Activated naive CD4-positive, alpha-beta T cell treated with anti-CD3 and anti-CD28 coated beads, Interleukin-2, amount 10 ng/mL, durations not matched to agents 7 days and 5 days (primary cell): ENCODE data around the gene POM121L12.

ENCODE experiments used
- CTCF ChIA-PET: fragments of 350-600 bp; sonication (Branson Sonifier 250); formaldehyde crosslinking; loops from one replicate; lab custom pipeline; 2021; ENCODE audit warnings: antibody characterized with exemption; lab: Charles Lee
- DNase-seq: peaks from one replicate; pipeline ENCODE4 v3.0.0-alpha.2; 2020
- H3K27ac Mint-ChIP-seq: one replicate; pipeline ENCODE4 v1.8.0; 2021; ENCODE audit warnings: mild to moderate bottlenecking, moderate library complexity, mixed read lengths
- H3K27me3 Mint-ChIP-seq: one replicate; pipeline ENCODE4 v1.8.0; 2021; ENCODE audit warnings: mild to moderate bottlenecking, mixed read lengths
- H3K36me3 Mint-ChIP-seq: one replicate; pipeline ENCODE4 v1.8.0; 2021; ENCODE audit warnings: mixed read lengths
- H3K4me1 Mint-ChIP-seq: one replicate; pipeline ENCODE4 v1.8.0; 2021; ENCODE audit warnings: mixed read lengths
- H3K4me3 Mint-ChIP-seq: one replicate; pipeline ENCODE4 v1.8.0; 2021; ENCODE audit warnings: mild to moderate bottlenecking, moderate library complexity, mixed read lengths
- H3K9me3 Mint-ChIP-seq: one replicate; pipeline ENCODE4 v1.8.0; 2021; ENCODE audit warnings: mixed read lengths

Gene POM121L12

DNA sequence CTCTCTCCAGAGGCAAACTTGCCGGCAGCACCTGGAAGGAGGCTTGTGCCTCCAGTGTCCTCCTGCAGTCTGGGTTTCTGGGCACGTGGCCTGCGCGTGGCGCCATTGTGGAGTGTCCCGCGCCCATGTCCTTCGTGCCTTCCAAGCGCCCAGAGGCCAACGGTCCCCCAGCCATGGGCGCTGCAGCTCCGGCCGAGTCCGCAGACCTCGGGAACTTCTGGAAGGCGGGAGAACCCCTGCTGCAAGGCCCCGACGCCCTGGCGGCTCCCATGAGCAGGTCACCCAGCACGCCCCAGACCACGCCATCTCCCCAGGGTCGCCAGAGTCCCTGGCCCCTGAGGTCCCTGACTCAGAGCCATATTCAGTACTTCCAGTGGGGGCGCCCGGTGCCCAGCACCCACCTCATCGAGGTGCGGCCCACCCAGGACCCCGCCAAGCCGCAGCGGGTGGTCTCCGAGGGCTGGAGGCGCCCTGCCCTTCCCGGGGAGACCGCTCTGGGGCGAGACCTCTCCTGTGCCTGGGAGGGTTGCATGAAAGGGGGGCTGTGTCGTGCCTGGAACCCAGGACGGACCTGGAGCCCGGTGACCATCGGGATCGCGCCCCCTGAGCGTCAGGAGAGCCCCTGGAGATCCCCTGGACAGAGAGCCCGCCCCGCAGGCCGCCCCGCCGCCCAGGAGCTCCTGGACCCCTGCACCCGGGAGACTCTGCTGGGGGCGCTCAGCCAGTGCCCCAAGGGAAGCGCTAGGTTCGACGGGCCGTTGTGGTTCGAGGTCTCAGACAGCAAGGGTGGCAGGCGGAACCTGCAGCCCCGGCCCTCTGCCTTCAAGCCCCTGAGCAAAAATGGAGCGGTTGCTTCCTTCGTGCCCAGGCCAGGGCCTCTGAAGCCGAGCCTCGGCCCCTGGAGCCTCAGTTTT lies at the start of gene POM121L12:
POM121L12 (plus strand) TSS at position 135 of the 914 bp plus-strand sequence; CDS start at position 174, 39 bp downstream.
- H3K4me3 Mint-ChIP-seq: no peak within 1 kb of the TSS
- CTCF ChIA-PET: no interaction called here
- H3K9me3 Mint-ChIP-seq: peaks cover 21% of the 10 kb centered on the region
- H3K27me3 Mint-ChIP-seq: no peaks in the 10 kb centered on the region
- no peak for DNase-seq
- no peaks in the 10 kb centered on the region for H3K4me1 Mint-ChIP-seq
- no peak within 1 kb of the TSS for H3K27ac Mint-ChIP-seq
- H3K36me3 Mint-ChIP-seq: no peaks in the 10 kb centered on the region

DNA sequence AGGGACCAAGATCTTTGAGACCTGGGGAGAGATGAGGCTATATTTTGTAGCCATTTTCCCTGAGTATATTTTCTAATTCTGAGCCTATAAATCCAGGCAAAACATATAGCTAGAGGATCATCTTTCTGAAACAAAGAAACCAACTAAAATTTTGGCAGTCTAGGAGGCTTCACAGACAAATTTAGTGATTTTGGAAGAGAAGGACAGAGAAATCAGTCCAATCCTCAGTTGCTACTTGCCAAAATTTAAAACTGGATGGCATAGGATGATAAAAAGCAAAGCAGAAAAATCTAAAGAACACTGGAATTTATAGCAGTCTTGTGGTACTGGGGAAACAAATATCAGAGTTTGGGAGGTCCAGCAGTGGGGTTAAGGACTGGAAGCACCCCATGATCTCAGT lies 43.4 kb upstream of the POM121L12 start:
- Mint-ChIP-seq H3K27ac (no peak overlapping the region), H3K27me3 (no peaks in the 10 kb centered on the region), H3K4me3 (no peak overlapping the region), H3K9me3 (peaks cover 21% of the 10 kb centered on the region), H3K4me1 (no peaks in the 10 kb centered on the region), H3K36me3 (no peaks in the 10 kb centered on the region)
- CTCF ChIA-PET: no interaction called here
- no peak for DNase-seq

DNA sequence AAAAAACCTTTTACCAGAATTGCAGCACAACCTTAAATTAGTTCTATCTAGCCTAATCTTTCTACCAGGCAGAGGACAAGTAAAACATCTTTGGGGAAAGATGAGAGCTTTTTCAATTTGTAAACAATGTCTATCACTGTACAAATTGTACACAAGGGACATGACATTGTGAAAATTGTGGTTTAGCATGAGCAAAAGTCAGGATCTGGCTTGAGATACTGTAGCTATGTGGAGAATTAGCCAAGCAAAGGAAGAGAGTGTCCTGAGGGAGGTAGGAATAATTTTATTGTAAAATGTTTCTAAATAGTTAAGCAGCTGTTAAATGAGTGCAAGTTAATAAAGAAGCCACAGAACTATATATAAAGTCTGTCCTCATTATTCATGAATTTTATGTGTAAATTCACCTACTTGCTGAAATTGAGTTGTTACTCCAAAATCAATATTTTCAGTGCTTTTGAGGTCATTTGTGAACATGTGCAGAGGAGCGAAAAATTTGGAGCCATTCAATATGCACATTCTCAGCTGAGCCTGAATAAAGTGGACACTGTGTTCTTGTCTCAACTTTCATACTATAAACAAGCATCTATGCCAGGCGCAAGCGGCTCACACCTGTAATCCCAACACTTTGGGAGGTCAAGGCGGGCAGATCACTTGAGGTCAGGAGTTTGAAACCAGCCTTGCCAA lies 42.8 kb upstream of the POM121L12 start:
- H3K36me3 Mint-ChIP-seq: no peaks in the 10 kb centered on the region
- no peaks in the 10 kb centered on the region for H3K27me3 Mint-ChIP-seq

DNA sequence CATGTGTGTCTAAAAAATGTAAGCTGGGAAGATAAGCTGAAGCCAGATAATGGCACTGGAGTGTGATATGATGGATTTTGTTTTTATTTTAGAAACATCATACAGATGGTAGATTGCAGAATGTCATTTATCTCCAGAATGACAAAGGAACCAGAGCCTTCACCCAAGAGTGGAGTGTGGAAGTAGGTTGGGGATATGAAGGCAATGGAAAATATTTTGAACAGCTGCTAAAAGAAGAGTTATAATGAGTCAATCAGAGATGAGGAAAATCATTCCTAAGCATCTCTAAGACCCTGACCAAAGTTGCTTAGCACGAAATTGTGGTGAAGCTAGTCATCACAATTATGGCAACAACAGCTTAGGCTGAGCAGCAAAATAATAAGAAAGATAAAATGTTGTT lies 39.8 kb upstream of the POM121L12 start:
- Mint-ChIP-seq H3K27ac (no peak overlapping the region), H3K9me3 (peaks cover 17% of the 10 kb centered on the region), H3K4me3 (no peak overlapping the region), H3K4me1 (no peaks in the 10 kb centered on the region), H3K27me3 (no peaks in the 10 kb centered on the region), H3K36me3 (no peaks in the 10 kb centered on the region)
- CTCF ChIA-PET: interaction anchor here (0.6 kb wide), 1 partner anchor 1166 kb away, joined by 4 read pairs; no protein-coding TSS in a partner anchor
- no peak for DNase-seq

More for the DNA sequence above, 42.8 kb upstream of the POM121L12 start:
- H3K4me3 Mint-ChIP-seq: no peak overlapping the region
- peaks cover 20% of the 10 kb centered on the region for H3K9me3 Mint-ChIP-seq
- no peak for DNase-seq
- CTCF ChIA-PET: no interaction called here
- no peak overlapping the region for H3K27ac Mint-ChIP-seq
- H3K4me1 Mint-ChIP-seq: no peaks in the 10 kb centered on the region

DNA sequence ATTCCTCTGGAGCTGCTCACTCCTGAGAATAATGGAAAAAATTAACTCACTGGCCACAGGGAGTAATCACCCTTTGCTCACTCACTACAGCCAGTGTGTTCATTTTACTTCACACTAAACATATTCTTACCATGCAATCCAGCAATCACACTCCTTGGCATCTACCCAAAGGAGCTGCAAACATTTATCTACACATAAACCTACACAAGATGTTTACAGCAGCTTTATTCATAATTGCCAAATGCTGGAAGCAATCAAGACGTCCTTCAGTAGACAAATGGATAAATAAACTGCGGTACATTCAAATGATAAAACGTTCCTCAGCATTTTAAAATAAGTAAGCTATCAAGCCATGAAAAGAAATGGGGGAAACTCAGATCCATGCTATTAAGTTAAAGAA lies 34.2 kb upstream of the POM121L12 start:
- CTCF ChIA-PET: no interaction called here
- peaks cover 18% of the 10 kb centered on the region for H3K9me3 Mint-ChIP-seq
- no peak overlapping the region for H3K4me3 Mint-ChIP-seq
- DNase-seq: no peak
- H3K27me3 Mint-ChIP-seq: no peaks in the 10 kb centered on the region
- H3K4me1 Mint-ChIP-seq: no peaks in the 10 kb centered on the region
- no peak overlapping the region for H3K27ac Mint-ChIP-seq
- no peaks in the 10 kb centered on the region for H3K36me3 Mint-ChIP-seq

DNA sequence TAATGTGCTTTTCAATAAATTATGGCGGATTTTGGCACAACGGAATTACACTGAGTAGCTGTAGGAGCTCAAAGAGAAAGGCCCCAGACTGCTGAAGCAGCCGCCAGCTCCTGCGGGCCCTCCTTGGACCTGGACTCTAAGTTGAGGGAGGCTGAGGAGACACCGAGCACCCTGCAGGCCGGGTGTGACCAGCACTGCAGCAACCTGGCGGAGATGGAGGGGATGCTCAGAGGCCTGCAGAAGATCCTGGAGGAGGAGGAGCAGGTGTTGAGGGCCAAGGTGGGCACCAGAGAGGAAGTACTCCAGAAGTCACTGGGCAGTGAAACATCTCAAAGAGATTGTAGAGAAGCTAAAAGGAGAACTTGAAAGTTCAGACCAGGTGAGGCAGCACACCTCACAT lies 33.0 kb upstream of the POM121L12 start:
- no peak overlapping the region for H3K4me3 Mint-ChIP-seq
- H3K9me3 Mint-ChIP-seq: peaks cover 24% of the 10 kb centered on the region
- DNase-seq: no peak
- H3K4me1 Mint-ChIP-seq: no peaks in the 10 kb centered on the region
- no peaks in the 10 kb centered on the region for H3K27me3 Mint-ChIP-seq
- H3K36me3 Mint-ChIP-seq: no peaks in the 10 kb centered on the region
- H3K27ac Mint-ChIP-seq: no peak overlapping the region
- CTCF ChIA-PET: no interaction called here

DNA sequence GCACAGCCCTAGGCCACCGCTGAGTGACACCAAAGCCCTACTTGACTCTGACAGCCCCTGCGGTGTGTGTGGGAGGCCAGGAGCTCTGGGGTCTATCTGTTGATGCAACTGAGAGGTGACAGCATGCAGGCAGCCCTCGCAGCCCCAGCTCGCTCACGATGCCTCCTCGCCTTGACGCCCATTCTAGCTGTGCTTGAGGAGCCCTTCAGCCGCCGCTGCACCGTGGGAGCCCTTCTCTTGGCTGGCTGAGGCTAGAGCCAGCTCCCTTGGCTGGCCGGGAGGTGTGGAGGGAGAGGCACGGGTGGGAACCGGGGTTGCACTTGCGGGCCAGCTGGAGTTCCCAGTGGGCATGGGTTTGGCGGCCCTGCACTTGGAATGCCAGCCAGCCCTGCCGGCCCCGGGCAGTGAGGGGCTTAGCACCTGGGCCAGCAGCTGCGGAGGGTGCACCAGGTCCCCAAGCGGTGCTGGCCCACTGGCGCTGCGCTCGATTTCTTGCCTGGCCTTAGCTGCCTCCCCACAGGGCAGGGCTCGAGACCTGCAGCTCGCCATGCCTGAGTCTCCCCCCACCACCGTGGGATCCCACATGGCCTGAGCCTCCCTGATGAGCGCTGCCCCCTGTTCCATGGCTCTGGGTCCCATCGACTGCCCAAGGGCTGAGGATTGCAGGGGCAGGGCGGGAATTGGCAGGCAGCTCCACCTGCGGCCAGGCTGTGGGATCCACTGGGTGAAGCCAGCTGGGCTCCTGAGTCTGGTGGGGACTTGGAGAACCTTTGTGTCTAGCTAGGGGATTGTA lies 31.6 kb upstream of the POM121L12 start:
- no peaks in the 10 kb centered on the region for H3K36me3 Mint-ChIP-seq
- peaks cover 24% of the 10 kb centered on the region for H3K9me3 Mint-ChIP-seq

DNA sequence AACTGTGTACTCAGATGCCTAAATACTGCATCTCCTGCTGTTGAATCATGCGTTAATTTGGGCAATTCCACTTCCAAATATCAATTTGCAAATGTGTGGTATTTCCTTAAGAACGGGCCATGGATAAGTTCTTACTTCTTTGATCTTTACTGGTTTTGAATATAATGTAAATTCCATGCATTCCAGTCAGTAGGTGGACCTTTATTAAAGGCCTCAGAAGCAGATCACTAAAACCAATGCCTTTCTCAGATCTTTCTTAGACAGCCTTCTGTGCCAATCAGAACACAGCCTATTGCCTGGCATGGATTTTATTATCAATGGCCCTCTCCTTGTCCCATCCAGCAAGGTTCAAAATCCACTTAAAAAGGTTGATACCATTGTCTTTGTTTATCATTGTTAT lies 21.5 kb upstream of the POM121L12 start:
- CTCF ChIA-PET: no interaction called here
- no peaks in the 10 kb centered on the region for H3K36me3 Mint-ChIP-seq
- no peaks in the 10 kb centered on the region for H3K27me3 Mint-ChIP-seq
- H3K4me1 Mint-ChIP-seq: no peaks in the 10 kb centered on the region
- H3K27ac Mint-ChIP-seq: no peak overlapping the region
- DNase-seq: no peak
- peaks cover 17% of the 10 kb centered on the region for H3K9me3 Mint-ChIP-seq
- no peak overlapping the region for H3K4me3 Mint-ChIP-seq

More for the DNA sequence above, 31.6 kb upstream of the POM121L12 start:
- no peaks in the 10 kb centered on the region for H3K4me1 Mint-ChIP-seq
- no peak overlapping the region for H3K27ac Mint-ChIP-seq
- no peak for DNase-seq
- H3K27me3 Mint-ChIP-seq: no peaks in the 10 kb centered on the region
- no peak overlapping the region for H3K4me3 Mint-ChIP-seq
- CTCF ChIA-PET: no interaction called here

DNA sequence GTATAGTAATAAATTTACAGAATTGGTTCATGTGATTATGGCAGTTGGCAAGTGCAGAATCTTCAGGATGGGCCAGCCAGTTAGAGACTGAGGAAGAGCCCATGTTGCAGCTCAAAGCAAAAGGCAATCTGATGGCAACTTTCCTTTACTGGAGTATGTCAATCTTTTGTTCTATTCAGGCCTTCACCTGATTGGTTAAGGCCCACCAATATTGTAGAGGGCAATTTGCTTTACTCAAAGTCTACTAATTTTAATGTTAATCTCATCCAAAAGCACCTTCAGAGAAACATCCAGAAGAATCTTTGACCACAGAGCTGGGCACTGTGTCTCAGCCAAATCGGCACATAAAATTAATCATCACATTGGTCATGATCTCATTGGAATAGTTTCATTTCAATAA lies 20.0 kb upstream of the POM121L12 start:
- no peaks in the 10 kb centered on the region for H3K36me3 Mint-ChIP-seq

DNA sequence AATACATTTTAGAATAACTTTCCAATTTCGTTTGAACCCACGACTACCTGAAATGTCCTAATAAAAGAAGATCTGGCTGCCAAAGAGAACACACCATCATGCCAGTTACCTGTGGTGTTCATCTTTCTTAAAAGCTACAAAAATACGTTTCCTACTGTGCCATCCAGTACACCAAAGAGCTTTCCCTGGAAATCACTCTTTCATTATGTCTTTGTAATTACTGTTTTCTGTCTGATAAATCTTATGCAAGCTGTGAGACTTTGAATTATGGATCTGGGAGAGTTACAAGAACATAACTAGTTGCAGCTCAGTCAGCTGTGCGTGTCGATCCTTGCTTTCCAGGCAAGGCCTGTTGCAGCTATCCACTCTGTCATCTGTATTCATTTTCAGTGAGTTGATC lies 12.5 kb upstream of the POM121L12 start:
- Mint-ChIP-seq H3K27me3 (no peaks in the 10 kb centered on the region), H3K27ac (no peak overlapping the region), H3K4me3 (no peak overlapping the region), H3K4me1 (no peaks in the 10 kb centered on the region), H3K36me3 (no peaks in the 10 kb centered on the region), H3K9me3 (peaks cover 5% of the 10 kb centered on the region)
- no peak for DNase-seq
- CTCF ChIA-PET: no interaction called here

More for the DNA sequence above, 20.0 kb upstream of the POM121L12 start:
- Mint-ChIP-seq H3K27me3 (no peaks in the 10 kb centered on the region), H3K9me3 (peaks cover 14% of the 10 kb centered on the region), H3K4me3 (no peak overlapping the region), H3K4me1 (no peaks in the 10 kb centered on the region), H3K27ac (no peak overlapping the region)
- no peak for DNase-seq
- CTCF ChIA-PET: no interaction called here

DNA sequence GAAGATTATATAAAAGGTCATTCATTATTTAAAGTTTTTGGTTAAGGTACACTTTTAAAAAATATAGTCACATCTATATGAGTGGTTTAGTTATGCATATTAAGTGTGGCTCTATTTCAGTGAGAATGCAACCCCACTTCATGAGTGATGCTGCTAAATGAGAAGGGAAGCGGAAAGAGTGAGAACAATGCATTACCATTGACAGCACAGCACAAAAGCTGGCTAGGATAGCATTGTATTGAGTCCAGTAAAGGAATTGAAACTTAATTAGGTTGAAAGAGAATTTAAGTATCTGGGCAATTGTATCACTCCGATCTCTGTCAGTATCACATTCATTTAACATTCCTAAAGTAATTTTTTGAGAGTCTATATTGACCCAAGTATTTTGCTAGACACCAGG lies 13.2 kb downstream of the POM121L12 start:
- H3K4me1 Mint-ChIP-seq: no peaks in the 10 kb centered on the region
- H3K27ac Mint-ChIP-seq: no peak overlapping the region
- no peaks in the 10 kb centered on the region for H3K36me3 Mint-ChIP-seq
- peaks cover 20% of the 10 kb centered on the region for H3K9me3 Mint-ChIP-seq
- no peaks in the 10 kb centered on the region for H3K27me3 Mint-ChIP-seq
- H3K4me3 Mint-ChIP-seq: no peak overlapping the region
- CTCF ChIA-PET: no interaction called here
- DNase-seq: no peak

DNA sequence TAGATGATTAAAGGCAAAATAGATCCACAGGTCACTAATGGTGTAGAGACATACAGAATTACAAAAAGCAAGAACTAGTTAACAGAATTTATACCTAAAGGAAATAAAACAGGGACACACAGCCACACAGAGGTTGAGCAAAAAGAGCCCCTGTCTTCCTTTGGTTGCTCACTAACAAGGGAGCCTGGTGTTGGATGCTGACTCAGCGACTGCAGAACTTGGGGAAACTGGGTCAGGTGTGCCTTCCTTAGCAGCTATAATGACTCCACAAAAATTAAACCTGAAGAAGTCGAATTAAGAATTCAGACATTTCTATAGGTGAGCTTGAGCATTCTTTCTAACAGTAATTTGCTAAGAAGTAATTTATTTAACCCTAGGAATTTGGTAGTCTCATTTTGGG lies 15.0 kb downstream of the POM121L12 start:
- Mint-ChIP-seq H3K27me3 (no peaks in the 10 kb centered on the region), H3K4me3 (no peak overlapping the region)
- CTCF ChIA-PET: no interaction called here

DNA sequence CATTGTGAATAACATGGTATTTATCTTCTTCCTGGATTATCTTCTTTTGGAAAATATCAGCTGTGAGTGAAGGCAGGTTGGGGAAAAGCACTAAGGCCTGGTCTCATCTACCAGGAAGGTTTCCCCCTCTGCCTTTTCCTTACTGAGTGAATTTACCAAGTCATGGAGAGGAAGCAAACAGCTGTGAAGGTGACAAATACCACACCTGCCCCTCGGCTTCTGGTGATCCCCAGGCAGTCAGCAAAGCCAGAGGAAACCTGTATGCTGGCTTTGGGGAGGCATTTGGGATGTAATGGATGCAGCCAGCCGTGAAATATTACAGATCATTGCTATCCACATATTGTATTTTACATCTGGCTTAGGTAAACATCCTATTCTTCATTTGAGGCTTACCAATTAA lies 24.2 kb downstream of the POM121L12 start:
- CTCF ChIA-PET: no interaction called here
- peaks cover 31% of the 10 kb centered on the region for H3K9me3 Mint-ChIP-seq
- no peak overlapping the region for H3K27ac Mint-ChIP-seq
- no peak for DNase-seq
- no peak overlapping the region for H3K4me3 Mint-ChIP-seq
- H3K27me3 Mint-ChIP-seq: no peaks in the 10 kb centered on the region
- H3K4me1 Mint-ChIP-seq: no peaks in the 10 kb centered on the region
- no peaks in the 10 kb centered on the region for H3K36me3 Mint-ChIP-seq

More for the DNA sequence above, 15.0 kb downstream of the POM121L12 start:
- no peak for DNase-seq
- H3K9me3 Mint-ChIP-seq: peaks cover 16% of the 10 kb centered on the region
- no peaks in the 10 kb centered on the region for H3K36me3 Mint-ChIP-seq
- H3K27ac Mint-ChIP-seq: no peak overlapping the region
- no peaks in the 10 kb centered on the region for H3K4me1 Mint-ChIP-seq

DNA sequence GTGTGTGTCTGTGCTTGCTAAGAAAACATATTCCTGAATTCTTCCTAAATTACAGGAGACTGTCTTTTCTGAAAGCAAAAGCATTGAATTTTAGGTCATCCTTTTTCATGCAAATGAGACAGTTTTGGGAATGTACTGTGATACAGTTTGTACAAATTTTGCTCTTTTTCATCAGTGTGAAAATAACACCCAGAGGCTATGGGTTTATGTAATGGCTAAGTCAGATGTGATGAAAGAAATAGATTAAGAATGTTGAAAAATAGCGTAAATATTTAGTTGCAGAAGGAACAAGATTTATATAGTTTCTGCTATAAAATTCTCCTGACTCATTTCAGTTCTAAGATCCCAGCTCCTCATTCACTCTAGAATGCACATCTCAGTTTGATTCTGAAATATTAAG lies 24.6 kb downstream of the POM121L12 start:
- peaks cover 30% of the 10 kb centered on the region for H3K9me3 Mint-ChIP-seq

More for the DNA sequence above, 24.6 kb downstream of the POM121L12 start:
- DNase-seq: no peak
- no peaks in the 10 kb centered on the region for H3K36me3 Mint-ChIP-seq
- no peaks in the 10 kb centered on the region for H3K4me1 Mint-ChIP-seq
- CTCF ChIA-PET: no interaction called here
- no peak overlapping the region for H3K27ac Mint-ChIP-seq
- H3K27me3 Mint-ChIP-seq: no peaks in the 10 kb centered on the region
- H3K4me3 Mint-ChIP-seq: no peak overlapping the region
